Endothelial cell of umbilical vein (primary cell): ENCODE measurements around the gene C12orf50. TPM values are rescaled to one million over a fixed set of nuclear protein-coding genes. Genes with fewer than 3 reads are reported as not detected.

Source experiments
- BruUV-seq: library from RNA; stranded (reverse); fragments of 400-500 nt; replicated peaks from 2 replicates; lab custom pipeline; 2021; lab: Mats Ljungman, UMichigan
- CTCF ChIA-PET: fragments of 300-600, 350-600 bp; sonication (Branson Sonifier 250); formaldehyde crosslinking; loops from one replicate; lab custom pipeline; 2021; ENCODE audit warnings: antibody characterized with exemption, inconsistent platforms; lab: Charles Lee
- POLR2A ChIA-PET: fragments of 300-600, 350-600 bp; sonication (Branson Sonifier 250); formaldehyde crosslinking; loops from one replicate; lab custom pipeline; 2021; ENCODE audit warnings: antibody characterized with exemption, inconsistent platforms; lab: Charles Lee
- DNase-seq: peaks from one replicate; pipeline ENCODE4 v3.0.0-alpha.2; 2011; ENCODE audit warnings: low read depth, low spot score
- FAIRE-seq: peaks from 2 replicates; lab custom pipeline; 2011; peaks lifted over from hg19 to GRCh38; lab: Jason Lieb, UNC
- H2AFZ ChIP-seq: 2 replicates; pipeline ENCODE4 v1.6.0; 2012; ENCODE audit warnings: low read depth, low read length, control low read depth, inconsistent platforms
- H3K27ac ChIP-seq: 2 replicates; pipeline ENCODE4 v1.5.1; 2011; ENCODE audit warnings: low read depth, mild to moderate bottlenecking, control low read depth, low read length, moderate library complexity; ENCODE audit not compliant: insufficient read depth
- H3K27me3 ChIP-seq, 2 experiments: 2 replicates each; pipeline versions ENCODE4 v1.6.0 to v1.6.1; 2011; ENCODE audit warnings: low read length in 2 of 2, mixed read lengths in 1 of 2; ENCODE audit not compliant: control insufficient read depth in 2 of 2, insufficient read depth in 2 of 2
- H3K36me3 ChIP-seq, 2 experiments: 2 replicates in 1 of 2; 3 replicates in 1 of 2; pipeline ENCODE4 v1.5.1; 2011; ENCODE audit warnings: low read length in 2 of 2, mild to moderate bottlenecking in 1 of 2, moderate library complexity in 1 of 2; ENCODE audit not compliant: control insufficient read depth in 2 of 2, insufficient read depth in 2 of 2; ENCODE audit errors: extremely low read depth in 1 of 2
- H3K4me1 ChIP-seq: 3 replicates; pipeline ENCODE4 v1.5.1; 2011; ENCODE audit warnings: mild to moderate bottlenecking, low read length; ENCODE audit not compliant: control insufficient read depth, insufficient read depth; ENCODE audit errors: extremely low read depth
- H3K4me2 ChIP-seq: 2 replicates; pipeline ENCODE4 v1.6.1; 2011; ENCODE audit warnings: low read length, control low read depth, mixed read lengths; ENCODE audit not compliant: insufficient read depth
- H3K4me3 ChIP-seq, 3 experiments: fragments of 200-600 bp in 1 of 3; sonication (generic), shearing (Covaris generic) in 1 of 3; replicated peaks in 1 of 3; 2 replicates each; pipeline ENCODE4 v1.5.1; 2011 to 2016; ENCODE audit warnings: control low read depth in 3 of 3, low read length in 3 of 3, mild to moderate bottlenecking in 2 of 3, inconsistent platforms in 1 of 3, low read depth in 1 of 3, moderate library complexity in 1 of 3; ENCODE audit not compliant: insufficient read depth in 1 of 3
- H3K79me2 ChIP-seq: 2 replicates; pipeline ENCODE4 v1.6.0; 2012; ENCODE audit warnings: low read length, inconsistent platforms; ENCODE audit not compliant: control insufficient read depth, insufficient read depth
- H3K9ac ChIP-seq: replicated peaks from 2 replicates; pipeline ENCODE3; 2011; ENCODE audit warnings: low read length, control low read depth; ENCODE audit not compliant: insufficient read depth; ENCODE audit errors: extremely low read depth
- H3K9me1 ChIP-seq: replicated peaks from 3 replicates; pipeline ENCODE4 v1.6.0; 2011; ENCODE audit warnings: mild to moderate bottlenecking, low read length; ENCODE audit not compliant: control insufficient read depth, insufficient read depth; ENCODE audit errors: extremely low read depth
- H3K9me3 ChIP-seq: replicated peaks from 2 replicates; pipeline ENCODE4 v1.5.1; 2012; ENCODE audit warnings: low read length, inconsistent platforms; ENCODE audit not compliant: control insufficient read depth, insufficient read depth
- H4K20me1 ChIP-seq: replicated peaks from 2 replicates; pipeline ENCODE3; 2011; ENCODE audit warnings: mild to moderate bottlenecking, low read length; ENCODE audit not compliant: control insufficient read depth, insufficient read depth; ENCODE audit errors: extremely low read depth
- CTCF ChIP-seq, 2 donors: IDR thresholded peaks; 1 replicate in 1 of 2; 2 replicates in 1 of 2; pipeline ENCODE4 v1.5.1; 2011; ENCODE audit warnings: low read length in 2 of 2, mild to moderate bottlenecking in 2 of 2, moderate library complexity in 2 of 2, control low read depth in 1 of 2, inconsistent platforms in 1 of 2, low read depth in 1 of 2; ENCODE audit not compliant: insufficient read depth in 1 of 2; ENCODE audit errors: extremely low read depth in 1 of 2
- EZH2 ChIP-seq: IDR thresholded peaks from 2 replicates; pipeline ENCODE4 v1.6.1; 2012; ENCODE audit warnings: borderline replicate concordance, low read depth, mild to moderate bottlenecking, moderate library complexity, low read length, inconsistent platforms; ENCODE audit not compliant: severe bottlenecking
- FOS ChIP-seq: IDR thresholded peaks from 2 replicates; pipeline ENCODE4 v1.6.1; 2011; ENCODE audit warnings: mild to moderate bottlenecking, low read length, moderate library complexity, borderline replicate concordance; ENCODE audit not compliant: insufficient read depth
- GATA2 ChIP-seq: IDR thresholded peaks from 2 replicates; pipeline ENCODE4 v1.7.0; 2011; ENCODE audit warnings: low read depth, mild to moderate bottlenecking, moderate library complexity, mixed read lengths, low read length; ENCODE audit not compliant: insufficient read length, insufficient read depth
- JUN ChIP-seq: IDR thresholded peaks from 2 replicates; pipeline ENCODE4 v1.6.1; 2011; ENCODE audit warnings: borderline replicate concordance, low read depth; ENCODE audit not compliant: insufficient read length, insufficient read depth
- MAX ChIP-seq: IDR thresholded peaks from 2 replicates; pipeline ENCODE4 v1.6.1; 2011; ENCODE audit not compliant: insufficient read depth, insufficient read length
- MYC ChIP-seq: IDR thresholded peaks from one replicate; pipeline ENCODE4 v1.6.1; 2011; ENCODE audit warnings: mild to moderate bottlenecking, low read depth, low read length
- POLR2A ChIP-seq: IDR thresholded peaks from 2 replicates; pipeline ENCODE4 v1.6.1; 2012; ENCODE audit warnings: low read depth, mild to moderate bottlenecking, control low read depth, low read length
- POLR2AphosphoS5 ChIP-seq: IDR thresholded peaks from 2 replicates; pipeline ENCODE4 v1.6.1; 2012; ENCODE audit warnings: low read depth, mild to moderate bottlenecking, control low read depth, low read length, moderate library complexity; ENCODE audit not compliant: insufficient read depth
- dilution Hi-C: fragments of 300-500 bp; cut with MboI; formaldehyde crosslinking; loops from one replicate; pipeline ENCODE4 v1.15.0; 2019; ENCODE audit warnings: low sequenced_read_pairs; ENCODE audit not compliant: extremely low pct_ligation_motif_present
- intact Hi-C: fragments of 100-400 bp; cut with micrococcal nuclease; formaldehyde crosslinking; loops from one replicate; pipeline ENCODE4 v1.10.0; 2022
- polyA plus RNA-seq, 4 experiments: library from polyadenylated mRNA; depleted of rRNA in 3 of 4; stranded (reverse) in 3 of 4; unstranded in 1 of 4; fragments of >200 nt; gene quantifications; 2 replicates each; pipeline versions ENCODE4 v1.2.1 to v1.2.3, GENCODE V29; 2011 to 2012; ENCODE audit warnings: missing spikeins in 1 of 4
- total RNA-seq: library from RNA; stranded (reverse); gene quantifications from 2 replicates; pipeline ENCODE4 v1.2.3, GENCODE V29; 2021

The C12orf50 gene
- total and polyA plus RNA-seq, 2 donors (not counting 3 experiments of a cell fraction or from before 2014, with no cell fraction given), result 0.31 TPM; not detected in 1

- TF ChIP-seq MAX, result no peak
- TF ChIP-seq CTCF (IDR thresholded peaks at IDR 0.05; ENCODE audit: extremely low read depth in 1 of 2, insufficient read depth in 1 of 2, low read depth in 1 of 2, low read length in 2 of 2), result no peak
- TF ChIP-seq FOS, result no peak
- no peak for TF ChIP-seq JUN
- TF ChIP-seq GATA2, result no peak
- TF ChIP-seq MYC, result no peak
- TF ChIP-seq POLR2AphosphoS5, result no peak
- no peak for TF ChIP-seq POLR2A
- TF ChIP-seq EZH2, result no peak
- no peaks in the 10 kb centered on the region for H3K4me1 ChIP-seq
- H3K27me3 ChIP-seq, result peaks cover 0 to under 1% of the 10 kb centered on the region in 2 experiments
- no peak overlapping the region for H2AFZ ChIP-seq
- H3K4me2 ChIP-seq, result no peak overlapping the region
- ChIA-PET POLR2A (no interaction called here), CTCF (interaction anchor here (1.6 kb wide), 1 partner anchor 10 kb away, joined by 8 read pairs; no protein-coding TSS in a partner anchor)
- H3K4me3 ChIP-seq, result no peak overlapping the region
- intact Hi-C loops (no loop called here), dilution Hi-C loops (no loop called here)
- no peak overlapping the region for H3K9ac ChIP-seq
- no peaks in the 10 kb centered on the region for H3K9me1 ChIP-seq
- no peak for DNase-seq
- H4K20me1 ChIP-seq, result no peaks in the 10 kb centered on the region
- no peaks in the 10 kb centered on the region for H3K9me3 ChIP-seq
- no peaks in the 10 kb centered on the region for H3K79me2 ChIP-seq
- no peaks in the 10 kb centered on the region for H3K36me3 ChIP-seq
- no TSS peak for BruUV-seq
- no peak overlapping the region for H3K27ac ChIP-seq
- FAIRE-seq, result no peak
Observed at GRCh38 chr12:87933991-87934390, 95.2 kb downstream of the C12orf50 start.
